ENCODE measurements around the gene SRGAP1.

DNA sequence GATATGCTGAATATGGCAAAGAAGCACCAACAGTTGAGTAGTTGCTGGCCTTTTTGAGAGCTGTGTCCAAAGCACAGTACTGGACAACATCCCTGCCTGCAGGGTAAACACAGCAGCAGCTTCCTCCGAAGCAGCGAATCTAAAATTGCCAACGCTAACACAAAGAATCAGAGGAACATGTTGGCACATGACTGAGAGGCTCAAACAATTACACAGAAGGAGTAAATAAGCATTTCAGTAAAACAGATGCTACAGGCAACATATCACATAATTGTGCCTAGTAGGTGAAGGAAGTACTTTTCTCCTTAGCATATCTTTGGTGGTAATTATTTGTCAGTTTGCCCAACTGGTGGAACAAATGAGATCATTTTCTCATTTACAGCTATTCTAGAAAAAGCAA lies 325.5 kb downstream of the SRGAP1 start:
- TF ChIP-seq CTCF (optimal IDR thresholded peaks at IDR 0.05 in 1 of 3, IDR thresholded peaks at IDR 0.05 in 1 of 3, conservative IDR thresholded peaks at IDR 0.05 in 1 of 3; ENCODE audit: extremely low read depth in 1 of 3, insufficient read depth in 2 of 3, low read length in 3 of 3) (no peak), EZH2 (IDR thresholded peaks at IDR 0.05; ENCODE audit: low read length) (no peak)
